K562 (cell line): ENCODE data around the gene GALNS. TPM values are rescaled to one million over a fixed set of nuclear protein-coding genes. Genes with fewer than 3 reads are reported as not detected.

ENCODE experiments used
- CGGBP1 ChIP-seq: fragments of 250-450 bp; sonication (Bioruptor Pico); IDR thresholded peaks from 2 replicates; pipeline ENCODE4 v1.9.0; 2021; ENCODE audit warnings: mild to moderate bottlenecking
- DEAF1 ChIP-seq: fragments of 450-650 bp; formaldehyde crosslinking; IDR thresholded peaks from 2 replicates; pipeline ENCODE4 v1.4.0; 2020; ENCODE audit warnings: mild to moderate bottlenecking, moderate library complexity
- FOXA1 ChIP-seq: fragments of 450-650 bp; IDR thresholded peaks from 2 replicates; pipeline ENCODE4 v1.6.1; 2016; ENCODE audit warnings: mild to moderate bottlenecking, borderline replicate concordance
- ILK ChIP-seq: fragments of 450-650 bp; IDR thresholded peaks from 2 replicates; pipeline ENCODE4 v1.6.1; 2016; ENCODE audit warnings: missing genetic modification characterization, low read depth, mild to moderate bottlenecking, missing compliant biosample characterization, moderate library complexity, borderline replicate concordance
- IRF2 ChIP-seq: sonication (generic); formaldehyde crosslinking; IDR thresholded peaks from 2 replicates; pipeline ENCODE4 v1.8.1; 2022; ENCODE audit warnings: mild to moderate bottlenecking, missing genetic modification reagents
- KAT7 ChIP-seq: sonication (generic); formaldehyde crosslinking; IDR thresholded peaks from 2 replicates; pipeline ENCODE4 v1.8.0; 2022; ENCODE audit warnings: missing genetic modification reagents, mild to moderate bottlenecking, borderline replicate concordance
- MBD2 ChIP-seq: sonication (generic); IDR thresholded peaks from 2 replicates; pipeline ENCODE4 v1.6.1; 2016; ENCODE audit warnings: low read depth, borderline replicate concordance
- MIER1 ChIP-seq: fragments of 450-650 bp; IDR thresholded peaks from 2 replicates; pipeline ENCODE4 v1.6.1; 2016; ENCODE audit warnings: antibody characterized with exemption, mild to moderate bottlenecking, low read depth
- MITF ChIP-seq: IDR thresholded peaks from 2 replicates; pipeline ENCODE4 v1.6.1; 2014; ENCODE audit warnings: antibody characterized with exemption
- POLR2G ChIP-seq: fragments of 200-400 bp; formaldehyde crosslinking; IDR thresholded peaks from 2 replicates; pipeline ENCODE4 v1.6.1; 2017; ENCODE audit warnings: low read depth, mild to moderate bottlenecking, antibody characterized with exemption, low read length, moderate library complexity
- PREB ChIP-seq: sonication (generic); formaldehyde crosslinking; IDR thresholded peaks from 2 replicates; pipeline ENCODE4 v1.8.1; 2023; ENCODE audit warnings: mild to moderate bottlenecking, missing genetic modification reagents
- PRPF4 ChIP-seq: fragments of 200-400 bp; formaldehyde crosslinking; IDR thresholded peaks from one replicate; pipeline ENCODE4 v1.6.1; 2017; ENCODE audit warnings: low read length, low read depth, mild to moderate bottlenecking; ENCODE audit not compliant: insufficient read depth, poor library complexity, severe bottlenecking
- RFX7 ChIP-seq: fragments of 250-450 bp; sonication (Bioruptor Pico); IDR thresholded peaks from 2 replicates; pipeline ENCODE4 v1.5.1; 2021; ENCODE audit warnings: mild to moderate bottlenecking
- SMAD1 ChIP-seq: fragments of 150-350 bp; IDR thresholded peaks from 2 replicates; pipeline ENCODE4 v1.6.1; 2014; ENCODE audit warnings: low read length, low read depth; ENCODE audit not compliant: partially characterized antibody
- SMAD4 ChIP-seq: fragments of 250-450 bp; sonication (Bioruptor Pico); conservative IDR thresholded peaks from 2 replicates; pipeline ENCODE4 v1.8.0; 2021; ENCODE audit warnings: inconsistent platforms, mild to moderate bottlenecking, moderate library complexity
- SP2 ChIP-seq: IDR thresholded peaks from 2 replicates; pipeline ENCODE4 v1.6.1; 2011; ENCODE audit warnings: mild to moderate bottlenecking, low read depth, low read length, moderate library complexity; ENCODE audit not compliant: poor library complexity, severe bottlenecking; ENCODE audit errors: extremely low read depth
- TAF15 ChIP-seq: fragments of 200-400 bp; formaldehyde crosslinking; IDR thresholded peaks from 2 replicates; pipeline ENCODE4 v1.6.1; 2017; ENCODE audit warnings: mild to moderate bottlenecking, low read depth, low read length, moderate library complexity
- ZBTB17 ChIP-seq: fragments of 450-650 bp; formaldehyde crosslinking; IDR thresholded peaks from 2 replicates; pipeline ENCODE4 v1.4.0; 2020; ENCODE audit warnings: mild to moderate bottlenecking
- ZNF134 ChIP-seq: fragments of 250-450 bp; sonication (Bioruptor Pico); conservative IDR thresholded peaks from 2 replicates; pipeline ENCODE4 v1.4.0; 2020
- ZNF282 ChIP-seq: sonication (generic); formaldehyde crosslinking; IDR thresholded peaks from 2 replicates; pipeline ENCODE4 v1.8.1; 2023; ENCODE audit warnings: missing genetic modification reagents
- ZNF551 ChIP-seq: fragments of 250-450 bp; sonication (Bioruptor Pico); IDR thresholded peaks from 2 replicates; pipeline ENCODE4 v1.5.0; 2021; ENCODE audit warnings: mild to moderate bottlenecking, moderate library complexity
- ZNF77 ChIP-seq: fragments of 250-450 bp; sonication (Bioruptor Pico); IDR thresholded peaks from 2 replicates; pipeline ENCODE4 v1.5.0; 2020
- ZSCAN32 ChIP-seq: fragments of 450-650 bp; formaldehyde crosslinking; IDR thresholded peaks from 2 replicates; pipeline ENCODE4 v1.4.0; 2020; ENCODE audit warnings: mild to moderate bottlenecking, moderate library complexity
- polyA plus RNA-seq, 8 experiments: library from polyadenylated mRNA; depleted of rRNA in 4 of 8; stranded (reverse) in 5 of 8; unstranded in 3 of 8; fragments of >200 nt; fragmentation: Nextera tagmentation in 2 of 8; fragmentation: Illumina TruSeq in 1 of 8; extraction: Ambion mirVana in 2 of 8; extraction: Trizol in 1 of 8; gene quantifications; 2 replicates each; pipeline versions ENCODE4 v1.2.1 to v1.2.3, GENCODE V29; 2011 to 2014; ENCODE audit warnings: inconsistent platforms in 1 of 8, missing spikeins in 1 of 8
- total RNA-seq, 7 experiments: library from RNA; depleted of rRNA in 6 of 7; stranded (reverse); fragments of >200 nt in 6 of 7; fragmentation: Illumina TruSeq in 2 of 7; extraction: Trizol in 2 of 7; gene quantifications; 2 replicates each; pipeline versions ENCODE4 v1.2.1 to v1.2.3, GENCODE V29; 2011 to 2021; ENCODE audit warnings: low replicate concordance in 1 of 7

The GALNS gene
- total and polyA plus RNA-seq, 9 of the 15 experiments (the other 6 are each of a cell fraction or from before 2014, with no cell fraction given), result 0.38 to 13.2 (median 4.3) TPM

GRCh38 chr16:88770461-88771293 is 86.1 kb downstream of the GALNS start (continued):
- TF ChIP-seq MIER1 (no peak), CGGBP1 (no peak), ZSCAN32 (CRISPR knock-in tag) (peak; percentile 79), PRPF4 (no peak), PREB (CRISPR knock-in tag) (no peak), ZNF77 (CRISPR knock-in tag) (no peak), RFX7 (CRISPR knock-in tag) (no peak), MBD2 (0 out of 2 replicates have a peak, but pooled peaks have one; percentile 74), ZNF134 (no peak; the same call in 1 of the 2 replicates), DEAF1 (no peak), ILK (tag) (no peak), SMAD4 (CRISPR knock-in tag) (peak; percentile 86), TAF15 (no peak), KAT7 (CRISPR knock-in tag) (no peak; the same call in 1 of the 2 replicates), SMAD1 (peak; percentile 91), ZBTB17 (CRISPR knock-in tag) (0 out of 2 replicates have a peak, but pooled peaks have one; percentile 12), POLR2G (peak; percentile 85), FOXA1 (no peak), ZNF282 (CRISPR knock-in tag) (no peak), MITF (peak; percentile 86), IRF2 (CRISPR knock-in tag) (no peak), ZNF551 (CRISPR knock-in tag) (no peak), SP2 (no peak)
